22Rv1 (cell line): ENCODE data around the gene PTCRA.

Experiments used
- H3K27ac ChIP-seq: fragments of 450-650 bp; 2 replicates; pipeline ENCODE4 v1.5.1; 2017
- ZFX ChIP-seq: fragments of 450-650 bp; IDR thresholded peaks from 2 replicates; pipeline ENCODE4 v1.6.1; 2017; ENCODE audit warnings: antibody characterized with exemption, borderline replicate concordance
- TF ChIP-seq, protein P1 (sequence below): fragments of 450-650 bp; IDR thresholded peaks from 2 replicates; pipeline ENCODE4 v1.5.1; 2017; ENCODE audit warnings: mild to moderate bottlenecking

PTCRA gene

DNA sequence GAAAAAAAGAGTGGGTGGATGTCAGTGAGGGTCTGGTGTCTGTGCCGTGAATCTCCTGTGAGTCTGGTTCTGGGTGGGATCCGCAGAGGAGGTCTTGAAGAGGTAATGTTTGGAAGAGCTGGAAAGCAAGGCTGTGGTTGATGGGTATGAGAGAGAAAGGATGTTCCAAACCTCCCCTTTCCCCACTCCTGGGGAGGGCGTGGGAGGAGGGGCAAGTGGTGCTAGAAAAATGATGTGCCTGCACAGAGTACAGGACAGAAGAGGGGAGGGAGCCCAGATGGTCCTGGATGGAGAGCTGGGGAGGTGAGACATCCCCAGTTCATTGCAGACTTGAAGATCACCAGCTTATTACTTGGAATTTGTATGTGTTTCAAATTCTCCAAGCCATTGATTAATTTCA, 16.6 kb downstream of the PTCRA start:
- no peak overlapping the region for H3K27ac ChIP-seq
- TF ChIP-seq ZFX: no peak
- TF ChIP-seq, protein P1, sequence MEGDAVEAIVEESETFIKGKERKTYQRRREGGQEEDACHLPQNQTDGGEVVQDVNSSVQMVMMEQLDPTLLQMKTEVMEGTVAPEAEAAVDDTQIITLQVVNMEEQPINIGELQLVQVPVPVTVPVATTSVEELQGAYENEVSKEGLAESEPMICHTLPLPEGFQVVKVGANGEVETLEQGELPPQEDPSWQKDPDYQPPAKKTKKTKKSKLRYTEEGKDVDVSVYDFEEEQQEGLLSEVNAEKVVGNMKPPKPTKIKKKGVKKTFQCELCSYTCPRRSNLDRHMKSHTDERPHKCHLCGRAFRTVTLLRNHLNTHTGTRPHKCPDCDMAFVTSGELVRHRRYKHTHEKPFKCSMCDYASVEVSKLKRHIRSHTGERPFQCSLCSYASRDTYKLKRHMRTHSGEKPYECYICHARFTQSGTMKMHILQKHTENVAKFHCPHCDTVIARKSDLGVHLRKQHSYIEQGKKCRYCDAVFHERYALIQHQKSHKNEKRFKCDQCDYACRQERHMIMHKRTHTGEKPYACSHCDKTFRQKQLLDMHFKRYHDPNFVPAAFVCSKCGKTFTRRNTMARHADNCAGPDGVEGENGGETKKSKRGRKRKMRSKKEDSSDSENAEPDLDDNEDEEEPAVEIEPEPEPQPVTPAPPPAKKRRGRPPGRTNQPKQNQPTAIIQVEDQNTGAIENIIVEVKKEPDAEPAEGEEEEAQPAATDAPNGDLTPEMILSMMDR: no peak

DNA sequence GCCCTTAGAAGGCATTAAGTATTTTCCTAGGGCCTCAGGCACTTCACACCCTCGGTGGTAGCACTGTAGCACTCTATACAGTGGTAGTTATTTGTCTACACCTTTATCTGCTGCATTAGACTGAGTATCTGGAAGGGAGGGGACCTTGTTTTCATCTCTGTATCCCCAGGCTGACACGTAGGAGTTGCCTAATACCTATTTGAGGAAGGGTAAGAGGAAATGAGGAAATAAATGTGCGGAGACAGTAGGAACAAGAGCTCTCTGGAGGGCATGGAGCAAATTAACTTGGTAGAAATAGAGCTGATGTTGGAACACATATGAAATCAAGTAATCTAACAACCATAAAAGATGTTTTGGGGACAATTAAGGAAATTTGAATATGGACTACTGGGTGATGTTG, 17.4 kb downstream of the PTCRA start:
- H3K27ac ChIP-seq: no peak overlapping the region
- no peak for TF ChIP-seq ZFX
- TF ChIP-seq, protein P1: no peak

DNA sequence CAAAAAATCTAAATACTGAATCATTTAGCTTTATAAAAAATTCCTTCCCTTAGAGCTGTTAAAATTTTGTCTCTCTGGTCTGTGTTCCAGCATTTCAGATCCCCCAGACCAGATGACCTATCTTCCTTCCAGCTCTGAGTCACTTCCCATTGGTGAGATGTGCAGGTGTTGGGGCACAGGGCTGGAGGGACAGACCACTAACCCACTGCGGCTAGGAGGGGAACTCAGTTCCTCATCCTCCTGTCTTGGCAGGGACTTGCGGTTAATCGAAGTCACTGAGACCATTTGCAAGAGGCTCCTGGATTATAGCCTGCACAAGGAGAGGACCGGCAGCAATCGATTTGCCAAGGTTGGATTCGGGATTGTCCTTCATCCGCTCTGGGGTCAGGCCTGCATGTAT, 19.5 kb downstream of the PTCRA start:
- H3K27ac ChIP-seq: no peak overlapping the region
- TF ChIP-seq, protein P1: no peak
- TF ChIP-seq ZFX: no peak

DNA sequence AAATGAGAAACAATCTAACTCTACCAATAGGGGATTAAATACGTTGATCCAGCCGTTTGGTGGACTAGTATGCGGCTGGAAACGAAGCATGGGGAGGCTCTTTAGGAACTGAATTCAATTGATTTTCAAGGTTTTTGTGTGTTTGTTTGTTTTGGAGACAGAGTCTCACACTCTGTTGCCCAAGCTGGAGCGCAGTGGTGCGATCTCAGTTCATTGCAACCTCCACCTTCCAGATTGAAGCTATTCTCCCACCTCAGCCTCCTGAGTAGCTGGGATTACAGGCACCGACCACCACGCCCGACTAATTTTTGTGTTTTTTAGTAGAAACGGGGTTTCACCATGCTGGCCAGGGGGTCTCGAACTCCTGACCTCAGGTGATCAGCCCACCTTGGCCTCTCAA, 20.5 kb downstream of the PTCRA start:
- H3K27ac ChIP-seq: no peak overlapping the region
- TF ChIP-seq, protein P1: no peak
- no peak for TF ChIP-seq ZFX

DNA sequence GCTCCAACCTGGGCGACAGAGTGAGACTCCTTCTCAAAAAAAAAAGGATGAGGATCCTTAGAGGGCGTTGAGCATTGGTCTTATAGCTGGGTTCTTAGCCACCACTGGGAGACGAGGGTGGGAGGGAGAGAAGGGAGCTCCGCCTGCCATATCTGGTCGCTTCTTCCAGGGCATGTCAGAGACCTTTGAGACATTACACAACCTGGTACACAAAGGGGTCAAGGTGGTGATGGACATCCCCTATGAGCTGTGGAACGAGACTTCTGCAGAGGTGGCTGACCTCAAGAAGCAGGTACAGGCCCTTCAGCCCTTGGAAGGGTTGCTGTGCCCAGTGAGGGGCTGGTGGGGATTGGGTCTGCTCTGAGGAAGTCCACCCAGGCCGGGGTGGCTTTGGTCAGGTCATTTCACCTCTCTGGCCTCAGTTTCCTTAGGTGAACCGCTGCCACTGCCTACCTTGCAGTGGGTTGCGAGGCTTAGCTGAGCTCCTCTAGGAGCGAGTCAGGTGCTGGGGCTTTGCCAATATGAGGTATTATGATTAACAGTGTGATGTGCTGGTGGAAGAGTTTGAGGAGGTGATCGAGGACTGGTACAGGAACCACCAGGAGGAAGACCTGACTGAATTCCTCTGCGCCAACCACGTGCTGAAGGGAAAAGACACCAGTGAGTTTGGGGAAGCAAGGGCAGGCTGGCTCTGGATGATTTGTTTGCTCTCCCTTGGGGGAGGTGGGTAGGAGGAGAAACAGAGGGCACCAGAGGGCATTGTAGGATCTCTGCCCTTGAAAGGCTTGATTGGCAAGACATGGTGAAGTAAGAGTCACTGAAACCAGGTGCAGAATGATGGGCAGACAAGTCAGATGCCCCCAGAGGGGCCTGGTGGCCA, 21.9 kb downstream of the PTCRA start:
- no peak for TF ChIP-seq ZFX
- TF ChIP-seq, protein P1: no peak
- no peak overlapping the region for H3K27ac ChIP-seq

DNA sequence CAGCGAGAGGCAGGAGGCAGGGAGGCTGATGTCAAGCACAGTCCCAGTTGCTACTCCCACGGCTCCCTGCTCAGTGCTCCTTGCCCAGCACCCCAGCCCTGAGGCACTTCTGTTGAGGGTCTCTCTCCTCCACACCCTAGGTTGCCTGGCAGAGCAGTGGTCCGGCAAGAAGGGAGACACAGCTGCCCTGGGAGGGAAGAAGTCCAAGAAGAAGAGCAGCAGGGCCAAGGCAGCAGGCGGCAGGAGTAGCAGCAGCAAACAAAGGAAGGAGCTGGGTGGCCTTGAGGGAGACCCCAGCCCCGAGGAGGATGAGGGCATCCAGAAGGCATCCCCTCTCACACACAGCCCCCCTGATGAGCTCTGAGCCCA, 22.6 kb downstream of the PTCRA start:
- H3K27ac ChIP-seq: no peak overlapping the region
- no peak for TF ChIP-seq ZFX
- TF ChIP-seq, protein P1: no peak
